Hindlimb muscle (tissue), 1 donor: ENCODE results near the gene TNRC18. TPM values are rescaled to one million over a fixed set of nuclear protein-coding genes. Genes with fewer than 3 reads are reported as not detected.
A peak's percentile ranks its signal among the peaks of the same experiment; 100 is the strongest.

Experiments used
- DNase-seq: peaks from one replicate; pipeline ENCODE4 v3.0.0-alpha.2; 2013
- polyA plus RNA-seq: library from polyadenylated mRNA; unstranded; fragments of 120-200 nt; gene quantifications from one replicate; pipeline ENCODE4 v1.2.1, GENCODE V29; 2013; ENCODE audit not compliant: insufficient read length

TNRC18 gene
- polyA plus RNA-seq, 1 donor: 63.2 TPM

- no peak for DNase-seq
Measured at GRCh38 chr7:5451391-5451790, 27.8 kb upstream of the TNRC18 start.

DNA sequence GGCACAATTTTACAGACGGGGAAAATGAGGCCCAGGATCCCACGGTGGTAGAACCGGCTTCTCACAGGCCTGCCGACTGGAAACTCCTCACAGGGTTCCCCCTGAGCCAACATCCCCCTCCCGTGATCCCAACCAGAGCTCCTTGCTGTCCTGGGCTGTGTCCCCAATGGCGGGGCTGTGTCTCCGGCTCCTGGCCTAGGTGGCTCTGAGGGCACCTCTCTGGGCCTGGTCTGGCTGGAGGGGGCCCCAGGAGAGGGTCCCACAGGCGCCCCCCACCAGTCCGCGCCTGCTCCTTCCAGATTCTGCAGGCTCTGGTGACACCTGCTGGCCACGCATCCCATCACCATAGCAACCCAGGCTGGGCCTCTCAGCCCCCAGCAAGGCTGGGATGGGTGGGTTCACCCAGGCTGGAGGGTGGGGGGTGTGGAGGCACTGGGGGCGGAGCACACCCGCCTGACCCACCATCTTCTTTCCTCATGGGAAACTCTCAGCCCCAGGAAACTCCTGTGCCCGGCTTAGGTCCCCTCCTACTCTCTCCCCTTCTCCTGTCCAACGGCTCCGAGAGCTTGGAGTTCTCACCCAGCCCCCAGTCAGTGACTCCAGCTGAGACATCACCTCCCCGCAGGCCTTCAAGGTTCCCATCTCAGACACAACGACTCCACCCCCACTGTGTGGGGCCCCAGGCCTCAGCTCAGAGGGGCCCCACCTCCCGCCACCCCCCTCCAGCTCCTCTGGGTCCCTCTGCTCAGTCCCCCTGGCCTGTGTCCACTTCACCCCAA, 27.1 kb upstream of the TNRC18 start:
- peak; percentile 69 for DNase-seq

- no peak for DNase-seq
Measured at GRCh38 chr7:5448378-5449037, 24.9 kb upstream of the TNRC18 start.

DNA sequence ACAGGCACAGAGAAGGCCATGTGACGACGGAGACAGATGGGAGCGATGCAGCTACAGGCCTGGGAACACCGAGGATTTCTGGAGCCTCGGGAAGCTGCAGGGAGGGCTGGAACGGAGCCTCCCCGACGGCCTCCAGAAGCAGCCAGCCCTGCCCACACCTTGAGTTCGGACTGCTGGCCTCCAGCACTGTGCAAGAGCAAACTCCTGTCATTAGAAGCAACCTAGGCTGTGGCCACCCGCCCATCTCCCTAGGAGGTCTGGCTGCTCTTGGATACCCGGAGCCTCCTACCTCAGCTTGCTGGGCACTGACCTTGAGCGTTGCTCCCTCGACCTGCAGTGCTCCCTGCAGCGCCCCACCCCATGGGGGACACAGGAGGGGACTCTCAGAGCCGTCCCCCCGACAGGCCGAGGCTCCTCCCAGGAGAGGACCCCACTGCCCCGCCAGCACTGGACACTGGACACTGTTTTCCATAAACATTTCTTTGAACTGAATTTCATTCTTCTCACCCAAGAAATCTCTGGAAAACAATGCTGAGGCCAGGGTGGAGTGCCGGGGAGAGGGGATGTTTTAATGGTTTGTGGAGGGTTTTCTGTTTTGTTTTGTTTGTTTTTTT, 22.5 kb upstream of the TNRC18 start:
- no peak for DNase-seq

DNA sequence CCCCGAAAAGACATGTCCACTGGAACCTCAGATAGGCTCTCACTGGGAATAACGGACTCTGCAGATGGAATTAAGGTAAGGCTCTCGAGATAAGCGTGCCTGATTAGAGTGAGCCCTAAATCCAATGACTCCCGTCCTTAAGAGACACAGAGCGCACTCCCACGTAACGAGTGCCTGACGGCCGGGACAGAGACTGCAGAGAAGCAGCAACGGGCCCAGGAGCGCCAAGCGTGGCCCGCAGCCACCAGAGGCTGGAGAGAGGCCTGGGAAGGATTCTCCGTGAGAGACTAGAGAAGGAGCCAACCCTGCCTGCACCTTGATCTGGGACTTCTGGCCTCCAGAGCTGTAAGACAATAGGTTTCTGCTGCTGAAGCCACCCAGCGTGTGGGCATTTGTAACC, 20.0 kb upstream of the TNRC18 start:
- DNase-seq: no peak

DNA sequence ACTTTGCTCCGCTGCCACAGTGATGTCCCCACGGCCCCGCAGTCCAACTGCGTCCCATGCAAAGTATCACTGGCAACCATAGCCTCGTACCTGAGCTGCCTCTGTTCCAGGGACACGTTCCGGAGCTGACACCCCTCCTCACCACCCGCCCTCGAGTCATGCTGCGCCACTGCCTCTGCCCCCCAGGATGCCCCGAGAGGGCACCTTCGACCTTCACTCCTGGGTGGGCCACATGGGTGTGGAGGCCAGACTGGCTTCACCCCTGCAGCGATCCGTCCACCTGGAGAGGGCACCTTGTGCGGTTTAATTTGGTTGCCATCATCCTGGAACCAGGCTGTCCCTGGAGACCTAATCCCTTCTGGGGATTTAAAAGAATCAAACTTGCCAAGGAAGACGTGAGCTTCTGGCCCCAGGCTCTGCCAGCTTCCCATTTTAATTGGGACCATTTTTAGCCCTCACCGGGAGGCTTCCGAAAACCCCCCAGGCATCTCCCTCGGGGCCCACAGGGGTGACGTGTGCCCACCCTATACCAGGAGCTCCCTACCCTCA, 19.2 kb upstream of the TNRC18 start:
- no peak for DNase-seq

DNA sequence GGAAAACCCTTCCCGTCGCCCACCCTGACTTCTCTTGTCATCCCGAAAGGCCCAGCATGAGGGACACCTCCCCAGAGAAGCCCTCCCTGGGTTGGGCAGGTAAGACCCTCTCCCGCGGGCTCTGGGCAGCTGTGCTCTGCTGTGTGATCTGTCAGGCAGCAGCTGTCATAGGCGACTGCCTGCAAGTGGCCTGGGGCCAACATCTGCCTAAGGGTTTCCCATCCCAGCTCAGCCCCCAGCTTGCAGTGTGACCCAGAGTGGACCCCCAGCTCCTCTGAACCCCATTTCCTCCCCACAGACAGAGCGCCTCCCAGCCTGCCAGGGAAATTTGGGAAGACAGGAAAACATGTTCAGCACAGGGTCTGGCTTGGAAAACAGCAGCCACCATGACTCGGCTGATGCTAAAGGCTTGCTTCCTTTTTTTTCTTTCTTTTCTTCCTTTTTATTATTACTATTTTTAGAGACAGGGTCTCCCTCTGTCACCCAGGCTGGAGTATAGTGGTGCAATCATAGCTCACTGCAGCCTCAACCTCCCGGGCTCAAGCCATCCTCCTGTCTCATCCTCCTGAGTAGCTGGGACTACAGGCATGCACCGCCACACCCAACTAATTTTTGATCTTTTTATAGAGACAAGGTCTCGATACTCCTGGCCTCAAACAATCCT, 18.3 kb upstream of the TNRC18 start:
- DNase-seq: no peak

GRCh38 chr7:5439572-5440496, 16.2 kb upstream of the TNRC18 start:
- no peak for DNase-seq

GRCh38 chr7:5439209-5439571, 15.6 kb upstream of the TNRC18 start:
- DNase-seq: no peak

DNA sequence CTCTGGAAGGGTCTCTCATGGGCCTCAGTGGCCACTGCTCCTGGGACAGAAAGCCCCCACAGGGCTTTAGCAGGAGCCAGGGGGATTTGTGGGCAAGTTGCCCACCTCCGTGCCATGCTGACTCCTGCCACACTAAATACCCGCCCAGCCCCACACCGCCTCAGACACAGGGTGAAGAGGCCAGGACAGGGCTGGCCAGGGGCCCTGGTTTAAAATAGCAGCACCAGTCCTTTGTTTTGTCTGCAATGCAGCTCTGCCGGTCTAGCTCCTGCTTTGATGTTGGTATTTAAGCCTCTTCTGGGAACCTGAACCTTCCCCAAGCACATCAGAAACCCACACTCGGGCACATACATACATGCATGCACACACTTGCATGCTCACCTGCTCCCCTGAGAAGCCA, 14.4 kb upstream of the TNRC18 start:
- DNase-seq: no peak

- DNase-seq: no peak
Measured at GRCh38 chr7:5437348-5437892, 13.8 kb upstream of the TNRC18 start.

DNA sequence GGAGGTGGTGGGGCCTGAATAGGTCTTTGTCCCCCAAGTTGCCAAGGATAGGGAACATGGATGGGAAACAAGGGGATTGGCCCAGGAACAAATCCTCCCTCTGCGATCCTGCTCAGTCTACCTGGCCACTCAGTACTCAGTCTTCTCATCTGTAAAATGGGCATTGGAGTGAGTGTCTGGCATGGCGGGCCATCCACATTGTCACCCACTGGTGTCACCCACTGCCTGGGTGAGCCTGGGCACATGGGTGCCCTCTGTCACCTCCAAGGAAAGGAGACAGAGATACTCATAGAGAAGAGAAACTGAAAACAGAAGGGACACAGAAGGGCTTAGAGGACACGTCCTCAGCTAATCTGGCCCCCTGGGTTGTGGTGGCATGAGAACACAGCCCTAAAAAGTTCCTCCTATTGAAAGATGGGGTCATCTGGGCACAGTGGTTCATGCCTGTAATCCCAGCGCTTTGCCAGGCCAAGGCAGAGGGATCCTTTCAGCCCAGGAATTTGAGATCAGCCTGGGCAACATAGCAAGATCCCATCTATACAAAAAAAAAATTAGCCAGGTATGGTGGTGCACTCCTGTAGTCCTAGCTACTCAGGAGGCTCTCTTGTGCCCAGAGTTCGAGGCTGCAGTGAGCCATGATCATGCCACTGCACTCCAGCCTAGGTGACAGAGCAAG, 12.5 kb upstream of the TNRC18 start:
- no peak for DNase-seq

DNA sequence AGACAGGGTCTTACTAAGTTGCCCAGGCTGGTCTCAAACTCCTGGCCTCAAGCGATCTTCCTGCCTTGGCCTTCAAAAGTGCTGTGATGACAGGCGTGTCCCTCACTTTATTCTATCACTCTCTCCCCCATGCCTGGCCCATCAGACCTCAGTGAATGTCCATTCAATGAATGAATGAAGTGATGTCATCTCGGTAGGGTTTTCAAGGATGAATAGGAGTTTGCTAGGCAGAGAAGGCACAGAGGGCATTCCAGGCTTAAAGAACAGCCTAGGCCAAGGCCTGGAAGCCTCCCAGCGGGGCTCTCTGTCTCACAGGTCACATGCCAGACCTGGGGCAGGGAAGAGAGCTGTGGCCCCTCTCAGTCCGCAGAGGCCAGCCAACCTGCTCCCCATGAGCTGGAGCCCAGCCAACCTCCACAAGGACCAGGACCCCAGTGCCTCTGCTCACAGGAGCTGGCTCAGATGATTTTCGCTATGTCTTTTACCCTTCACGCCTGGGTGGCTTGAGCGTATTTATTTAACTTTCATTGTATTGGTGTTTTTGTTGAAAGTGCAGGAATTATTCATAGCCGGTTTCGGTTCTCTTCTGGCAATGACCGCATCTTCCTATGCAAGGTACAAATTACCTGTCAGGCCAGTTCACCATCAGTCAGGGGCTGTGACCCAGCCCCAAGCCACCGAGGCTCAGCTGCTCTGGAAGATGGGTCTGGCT, 11.8 kb upstream of the TNRC18 start:
- no peak for DNase-seq

GRCh38 chr7:5433181-5433580, 9.5 kb upstream of the TNRC18 start:
- no peak for DNase-seq

DNA sequence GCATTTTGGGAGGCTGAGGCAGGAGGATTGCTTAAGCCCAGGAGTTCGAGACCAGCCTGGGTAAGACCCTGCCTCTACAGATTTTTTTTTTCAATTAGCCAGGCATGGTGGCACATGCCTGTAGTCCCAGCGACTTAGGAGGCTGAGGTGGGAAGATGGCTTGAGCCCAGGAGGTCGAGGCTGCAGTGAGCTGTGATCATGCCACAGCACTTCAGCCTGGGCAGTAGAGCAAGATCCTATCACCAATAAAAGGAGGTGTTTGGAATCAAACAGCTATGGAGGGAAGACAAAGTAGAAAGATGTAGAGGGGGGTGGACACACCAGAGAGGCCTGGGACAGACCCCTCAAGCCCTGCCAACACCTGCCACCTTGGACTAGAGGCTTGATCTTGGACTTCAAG, 9.1 kb upstream of the TNRC18 start:
- DNase-seq: no peak

- DNase-seq: no peak
Measured at GRCh38 chr7:5431560-5432015, 8.0 kb upstream of the TNRC18 start.

DNA sequence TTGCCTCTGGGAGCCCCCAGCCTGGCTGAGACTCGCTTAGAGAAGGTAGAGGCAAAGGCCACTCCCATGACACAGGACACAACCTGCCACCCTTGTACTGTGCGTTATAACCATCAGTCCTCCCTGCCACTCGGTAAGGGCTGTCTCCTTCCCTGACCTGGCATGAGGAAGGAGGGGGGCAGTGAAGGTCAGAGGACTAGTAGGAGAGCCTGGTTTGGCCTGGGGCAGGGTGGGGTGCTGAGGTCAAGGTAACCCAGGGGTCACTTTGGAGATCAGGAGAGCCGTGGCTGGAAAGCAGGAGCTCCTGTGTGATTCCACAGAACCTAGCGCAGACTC, 6.9 kb upstream of the TNRC18 start:
- DNase-seq: no peak

- DNase-seq: peak; percentile 66
Measured at GRCh38 chr7:5429857-5430611, 6.4 kb upstream of the TNRC18 start.

DNA sequence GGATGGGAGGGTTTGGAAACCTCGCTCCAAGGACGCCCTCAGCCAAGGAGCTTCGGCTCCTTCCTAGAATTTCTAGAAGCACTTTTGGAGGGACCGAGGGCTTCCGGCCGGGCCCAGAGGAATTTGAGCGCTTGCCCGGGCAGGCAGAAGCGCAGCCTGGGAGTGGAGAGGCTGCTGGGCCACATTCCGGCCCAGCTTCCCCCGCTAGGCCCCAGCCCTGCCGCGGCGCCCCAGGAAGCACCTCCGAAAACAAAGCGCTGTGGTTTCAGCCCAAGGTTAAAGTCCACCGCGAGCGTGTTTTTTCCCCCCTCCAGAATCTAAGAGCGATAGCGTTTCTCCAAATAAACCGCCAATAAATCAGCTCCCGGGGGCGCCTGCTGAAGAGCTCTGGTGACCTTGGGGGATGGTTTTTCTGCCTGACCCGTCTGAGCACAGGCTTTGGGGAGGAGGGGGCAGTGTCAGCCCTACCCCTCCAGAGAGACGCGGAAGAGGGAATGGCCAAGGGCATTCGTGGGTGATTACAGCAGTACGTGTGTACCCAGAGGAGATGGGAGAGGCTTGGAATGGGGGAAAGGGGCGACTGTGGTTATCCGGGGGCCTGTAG, 5.7 kb upstream of the TNRC18 start:
- DNase-seq: peak; percentile 66
